Posterior vena cava (tissue), 2 donors: ENCODE measurements around the gene HOXA3. TPM values are rescaled to one million over a fixed set of nuclear protein-coding genes. Genes with fewer than 3 reads are reported as not detected.

ENCODE experiments used
- DNase-seq: peaks from one replicate; pipeline ENCODE4 v3.0.0-alpha.2; 2020; ENCODE audit warnings: low spot score
- intact Hi-C, 2 donors: fragments of 100-400 bp; cut with DNase I; formaldehyde crosslinking; loops; one replicate each; pipeline versions ENCODE4 v1.14.1 to v1.14.2; 2022 to 2023
- total RNA-seq, 2 donors: library from RNA; stranded (reverse); fragmentation: NEBNext Ultra II Directional; extraction: Animal tissue kit (Norgen Biotek cat#: 25700); gene quantifications; one replicate each; pipeline ENCODE4 v1.2.1, GENCODE V29; 2021
- donor health status: DM: yes; HTN: yes; CAD: no.
- donor health status: DM: yes; HTN: yes; CAD: no.

HOXA3 gene
- total RNA-seq, 2 donors from 2014 or later, result 7.2 to 9.3 TPM

- peak; percentile 80 for DNase-seq
- intact Hi-C loops, result no loop called here
These were observed 18.9 kb upstream of the HOXA3 start for GRCh38 chr7:27171325-27171636.

- DNase-seq, result no peak
- intact Hi-C loops, result no loop called here
These were observed 18.3 kb upstream of the HOXA3 start for GRCh38 chr7:27170426-27171324.

- intact Hi-C loops, result loop anchor here (10.0 kb wide), 4 partner anchors 795 to 1315 kb away; partner anchors contain the start of genes CBX3 (in 1 of the 2) and HNRNPA2B1 (in 1 of the 2)
- peak; percentile 82 for DNase-seq
These were observed 17.5 kb upstream of the HOXA3 start for GRCh38 chr7:27169658-27170425.

- peak; percentile 83 for DNase-seq
- intact Hi-C loops, result loop anchor here (10.0 kb wide), 4 partner anchors 794 to 1314 kb away; partner anchors contain the start of genes CBX3 (in 1 of the 2) and HNRNPA2B1 (in 1 of the 2)
These were observed 16.0 kb upstream of the HOXA3 start for GRCh38 chr7:27168265-27168947.

- intact Hi-C loops, result loop anchor here (10.0 kb wide), 4 partner anchors 793 to 1313 kb away; partner anchors contain the start of genes CBX3 (in 1 of the 2) and HNRNPA2B1 (in 1 of the 2)
- DNase-seq, result no peak
These were observed 15.5 kb upstream of the HOXA3 start for GRCh38 chr7:27167916-27168264.

- DNase-seq, result peak; percentile 83
- intact Hi-C loops, result loop anchor here (10.0 kb wide), 4 partner anchors 792 to 1312 kb away; partner anchors contain the start of genes CBX3 (in 1 of the 2) and HNRNPA2B1 (in 1 of the 2)
These were observed 14.4 kb upstream of the HOXA3 start for GRCh38 chr7:27166531-27167505.

GRCh38 chr7:27165996-27166530 lies 13.7 kb upstream of the HOXA3 start:
- DNase-seq, result peak; percentile 82
- intact Hi-C loops, result loop anchor here (10.0 kb wide), 4 partner anchors 791 to 1311 kb away; partner anchors contain the start of genes CBX3 (in 1 of the 2) and HNRNPA2B1 (in 1 of the 2)

- intact Hi-C loops, result loop anchor here (10.0 kb wide), 4 partner anchors 791 to 1311 kb away; partner anchors contain the start of genes CBX3 (in 1 of the 2) and HNRNPA2B1 (in 1 of the 2)
- DNase-seq, result peak; percentile 96
These were observed 13.0 kb upstream of the HOXA3 start, which contains the start of gene HOXA9 for GRCh38 chr7:27165089-27165995. TSS of gene HOXA9 (minus strand) at chr7:27165537. CDS start at chr7:27165457, 80 bp downstream.

- intact Hi-C loops, result loop anchor here (5.0 to 10.0 kb wide), 5 partner anchors 790 to 1310 kb away; partner anchors contain the start of genes CBX3 (in 1 of the 2) and HNRNPA2B1 (in 1 of the 2)
- peak; percentile 87 for DNase-seq
These were observed 12.1 kb upstream of the HOXA3 start for GRCh38 chr7:27164367-27165088.

GRCh38 chr7:27164045-27164366 lies 11.6 kb upstream of the HOXA3 start:
- intact Hi-C loops, result loop anchor here (5.0 to 10.0 kb wide), 5 partner anchors 789 to 1309 kb away; partner anchors contain the start of genes CBX3 (in 1 of the 2) and HNRNPA2B1 (in 1 of the 2)
- no peak for DNase-seq

GRCh38 chr7:27163288-27164044 lies 11.1 kb upstream of the HOXA3 start:
- intact Hi-C loops, result loop anchor here (5.0 to 10.0 kb wide), 5 partner anchors 789 to 1309 kb away; partner anchors contain the start of genes CBX3 (in 1 of the 2) and HNRNPA2B1 (in 1 of the 2)
- DNase-seq, result peak; percentile 75

GRCh38 chr7:27162561-27163287 lies 10.3 kb upstream of the HOXA3 start:
- intact Hi-C loops, result loop anchor here (5.0 to 10.0 kb wide), 5 partner anchors 788 to 1308 kb away; partner anchors contain the start of genes CBX3 (in 1 of the 2) and HNRNPA2B1 (in 1 of the 2)

GRCh38 chr7:27161721-27162560 lies 9.6 kb upstream of the HOXA3 start:
- DNase-seq, result peak; percentile 82
- intact Hi-C loops, result loop anchor here (5.0 to 10.0 kb wide), 5 partner anchors 787 to 1307 kb away; partner anchors contain the start of genes CBX3 (in 1 of the 2) and HNRNPA2B1 (in 1 of the 2)

More at GRCh38 chr7:27162561-27163287, 10.3 kb upstream of the HOXA3 start:
- no peak for DNase-seq
